Right forelimb (tissue), 1 donor: ENCODE measurements around the gene TRAPPC1.
A peak's percentile ranks its signal among the peaks of the same experiment; 100 is the strongest.

Experiments used
- DNase-seq: peaks from one replicate; pipeline ENCODE4 v3.0.0-alpha.2; 2018

The TRAPPC1 gene

DNA sequence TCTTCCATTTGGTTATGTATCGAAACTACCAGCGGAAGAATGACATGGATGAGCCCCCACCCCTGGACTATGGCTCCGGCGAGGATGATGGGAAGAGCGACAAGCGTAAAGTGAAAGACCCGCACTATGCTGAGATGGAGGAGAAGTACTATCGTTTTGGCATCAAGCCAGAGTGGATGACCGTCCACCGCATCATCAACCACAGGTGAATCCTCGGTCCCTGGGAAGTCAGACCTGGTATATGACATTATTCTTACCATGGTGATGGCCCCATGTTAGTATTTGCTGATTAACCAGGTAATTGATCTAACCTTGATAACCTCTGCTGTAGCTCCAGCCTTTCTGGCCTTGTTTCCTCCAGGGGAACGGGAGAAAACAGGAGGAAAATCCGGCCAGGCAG lies 34.7 kb downstream of the TRAPPC1 start:
- DNase-seq: peak; percentile 25

DNA sequence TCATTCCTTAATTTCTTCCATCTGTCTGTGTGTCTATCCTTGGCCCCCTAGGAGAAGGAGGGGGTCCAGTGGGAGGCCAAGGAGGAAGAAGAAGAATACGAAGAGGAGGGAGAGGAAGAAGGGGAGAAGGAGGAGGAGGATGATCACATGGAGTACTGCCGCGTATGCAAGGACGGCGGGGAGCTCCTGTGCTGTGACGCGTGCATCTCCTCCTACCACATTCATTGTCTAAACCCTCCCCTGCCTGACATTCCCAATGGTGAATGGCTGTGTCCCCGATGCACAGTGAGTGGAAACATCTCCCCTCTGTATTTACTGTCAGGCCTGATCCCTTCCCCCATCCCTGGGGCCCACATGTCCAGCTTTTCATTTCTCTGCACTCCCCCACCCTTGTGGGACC lies 36.9 kb downstream of the TRAPPC1 start:
- DNase-seq: no peak

DNA sequence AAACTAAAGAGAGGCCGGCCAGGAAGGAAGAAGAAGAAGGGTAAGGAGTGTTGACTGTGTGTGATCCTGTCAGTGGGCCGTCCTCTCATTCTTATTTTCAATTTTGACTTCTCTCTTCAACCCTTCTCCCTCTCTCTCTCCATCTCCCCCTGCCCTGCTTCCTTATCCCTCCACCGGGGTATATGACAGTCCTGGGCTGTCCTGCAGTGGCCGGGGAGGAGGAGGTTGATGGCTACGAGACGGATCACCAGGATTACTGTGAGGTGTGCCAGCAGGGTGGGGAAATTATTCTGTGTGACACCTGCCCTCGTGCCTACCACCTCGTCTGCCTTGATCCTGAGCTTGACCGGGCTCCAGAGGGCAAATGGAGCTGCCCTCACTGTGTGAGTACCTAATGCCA lies 37.5 kb downstream of the TRAPPC1 start:
- DNase-seq: no peak

- no peak for DNase-seq
Measured at GRCh38 chr17:7893187-7893880, 38.4 kb downstream of the TRAPPC1 start.

GRCh38 chr17:7889166-7889955 lies 42.4 kb downstream of the TRAPPC1 start:
- peak; percentile 94 for DNase-seq

- DNase-seq: peak; percentile 46
Measured at GRCh38 chr17:7888184-7888920, 43.4 kb downstream of the TRAPPC1 start, which contains the start of gene CHD3. Gene CHD3, plus strand, starts transcription at chr17:7888789. Its CDS starts 212 bp downstream, at chr17:7889001.

DNA sequence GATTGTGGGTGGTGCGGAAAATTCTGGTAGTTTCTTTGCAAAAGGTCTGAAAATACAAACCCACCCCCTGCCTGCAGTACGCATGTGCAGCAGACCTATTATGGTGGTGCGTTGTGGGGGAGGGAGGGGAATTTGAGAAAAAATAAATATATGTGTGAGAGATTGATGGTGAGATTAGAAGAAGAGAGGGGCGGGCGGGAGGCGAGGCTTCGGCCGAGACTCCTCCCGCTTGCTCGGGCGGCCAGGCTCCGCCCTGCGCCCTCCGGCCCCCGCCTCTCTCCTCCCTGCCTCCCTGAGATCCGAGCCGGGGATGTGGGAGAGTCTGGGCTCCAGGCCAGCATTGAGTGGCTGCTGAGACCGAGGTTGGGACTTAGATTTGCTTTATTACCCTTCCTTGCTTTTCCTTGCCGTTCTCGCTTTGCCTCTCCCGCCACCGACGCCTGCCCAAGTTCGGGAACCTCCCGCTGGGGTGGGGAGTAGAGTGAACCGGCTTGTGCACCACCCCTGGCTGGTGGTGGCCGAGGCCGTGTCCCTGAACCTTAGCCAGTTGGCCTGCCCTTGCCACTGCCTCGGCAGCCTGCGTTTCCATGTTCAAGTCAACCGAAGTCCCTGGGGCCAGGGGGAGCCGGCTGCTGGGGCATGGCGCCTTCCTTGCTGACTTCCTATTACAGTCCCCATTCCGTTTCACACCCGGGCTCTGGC lies 44.1 kb downstream of the TRAPPC1 start:
- peak; percentile 96 for DNase-seq

DNA sequence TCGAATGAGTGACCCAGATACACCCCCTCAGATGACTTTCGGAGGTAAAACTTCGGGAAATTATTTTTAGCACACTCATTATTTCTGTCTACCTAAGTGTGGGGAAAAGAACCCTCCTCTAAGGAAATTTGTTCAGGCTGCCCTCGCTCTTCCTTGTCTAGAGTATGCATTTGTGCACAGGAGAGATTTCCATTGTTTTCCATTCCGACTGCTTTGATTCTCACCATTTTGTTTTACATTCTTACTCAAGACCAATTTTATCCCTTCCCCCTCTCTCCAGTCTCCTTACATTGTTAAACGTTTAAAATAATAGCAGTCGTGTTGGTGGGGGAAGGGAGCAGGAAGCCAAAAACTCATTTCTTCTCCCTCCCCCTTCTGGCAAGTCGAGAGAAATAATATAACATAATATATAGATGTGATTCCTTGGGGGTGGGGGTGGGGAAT lies 44.7 kb downstream of the TRAPPC1 start:
- DNase-seq: no peak

- DNase-seq: peak; percentile 73
Measured at GRCh38 chr17:7886227-7887037, 45.3 kb downstream of the TRAPPC1 start.

GRCh38 chr17:7885367-7886226 lies 46.1 kb downstream of the TRAPPC1 start:
- DNase-seq: peak; percentile 77

DNA sequence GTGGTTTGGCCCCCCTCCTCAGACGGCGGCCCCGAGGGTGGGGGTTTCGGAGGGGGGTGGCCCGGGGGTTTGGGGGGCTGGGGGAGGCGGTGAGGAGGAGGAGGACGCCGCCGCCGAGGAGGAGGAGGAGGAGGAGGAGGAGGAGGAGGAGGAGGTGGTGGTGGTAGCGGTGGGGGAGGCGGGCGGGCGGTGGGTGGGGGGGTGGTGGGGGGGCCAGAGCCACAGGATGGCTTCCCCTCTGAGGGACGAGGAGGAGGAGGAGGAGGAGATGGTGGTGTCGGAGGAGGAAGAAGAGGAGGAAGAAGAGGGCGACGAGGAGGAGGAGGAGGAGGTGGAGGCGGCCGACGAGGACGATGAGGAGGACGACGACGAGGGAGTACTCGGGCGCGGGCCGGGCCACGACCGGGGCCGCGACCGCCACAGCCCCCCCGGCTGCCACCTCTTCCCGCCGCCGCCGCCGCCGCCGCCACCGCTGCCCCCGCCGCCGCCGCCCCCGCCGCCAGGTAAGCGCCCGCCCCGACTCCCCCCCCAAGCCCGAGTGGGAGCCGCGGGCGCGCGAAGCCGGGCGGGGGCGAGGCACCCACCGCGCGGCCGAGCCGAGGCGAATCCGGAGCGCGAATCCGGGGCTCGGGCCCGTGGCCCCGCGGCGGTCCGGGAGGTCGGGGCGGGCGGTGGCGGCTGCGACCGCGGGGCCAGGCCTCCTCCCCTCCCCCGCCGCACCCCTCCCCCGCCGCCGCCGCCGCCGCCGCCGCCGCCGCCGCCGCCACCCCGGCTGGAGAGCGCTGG lies 47.0 kb downstream of the TRAPPC1 start:
- peak; percentile 57 for DNase-seq

DNA sequence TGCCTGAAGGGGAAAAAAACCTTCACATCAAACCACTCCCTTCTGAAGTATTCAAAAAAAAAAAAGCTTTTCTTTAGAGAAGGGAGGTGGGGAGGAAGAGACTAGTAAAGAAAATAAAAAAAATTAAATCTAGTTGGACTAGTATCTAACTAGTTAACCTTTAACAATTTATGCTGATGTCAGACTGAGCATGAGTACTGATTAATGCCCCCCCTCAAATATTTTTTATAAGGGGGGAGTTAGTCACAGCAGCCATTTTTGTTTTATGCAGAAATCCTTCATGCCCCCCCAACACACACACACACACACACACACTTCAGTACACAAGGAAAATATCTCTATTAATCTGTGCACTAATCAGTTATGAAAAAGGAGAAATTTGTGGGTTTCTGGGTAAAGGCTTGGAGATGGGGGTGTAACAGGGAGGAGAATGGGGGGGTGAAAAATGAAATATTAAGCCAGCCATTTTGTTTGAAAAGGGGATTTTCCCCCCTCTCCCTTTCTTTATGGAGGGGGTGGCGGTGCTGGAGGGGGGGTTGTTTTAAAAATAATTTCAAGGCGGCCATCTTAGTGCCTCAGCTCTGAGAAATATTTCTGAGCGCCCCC lies 47.9 kb downstream of the TRAPPC1 start:
- DNase-seq: no peak

- no peak for DNase-seq
Measured at GRCh38 chr17:7882629-7883028, 49.1 kb downstream of the TRAPPC1 start.

DNA sequence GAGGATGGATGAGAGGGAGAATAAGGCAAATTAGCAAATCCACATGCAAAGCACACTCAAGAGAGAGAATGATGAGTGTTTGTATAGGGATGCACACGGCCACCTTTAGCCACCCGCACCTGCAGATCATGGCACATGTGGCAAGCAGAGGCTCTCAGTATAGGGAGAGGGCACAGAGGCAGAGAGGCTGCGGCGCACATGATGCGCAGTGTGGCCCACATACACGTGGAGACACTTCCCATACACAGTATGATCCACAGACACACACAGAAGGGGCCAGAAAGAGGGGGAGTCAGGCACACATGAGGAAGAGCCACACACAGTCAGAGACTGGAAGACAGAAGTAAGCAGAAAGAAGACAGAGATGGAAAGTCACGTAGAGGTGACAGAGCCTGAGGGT lies 49.7 kb downstream of the TRAPPC1 start:
- DNase-seq: no peak

DNA sequence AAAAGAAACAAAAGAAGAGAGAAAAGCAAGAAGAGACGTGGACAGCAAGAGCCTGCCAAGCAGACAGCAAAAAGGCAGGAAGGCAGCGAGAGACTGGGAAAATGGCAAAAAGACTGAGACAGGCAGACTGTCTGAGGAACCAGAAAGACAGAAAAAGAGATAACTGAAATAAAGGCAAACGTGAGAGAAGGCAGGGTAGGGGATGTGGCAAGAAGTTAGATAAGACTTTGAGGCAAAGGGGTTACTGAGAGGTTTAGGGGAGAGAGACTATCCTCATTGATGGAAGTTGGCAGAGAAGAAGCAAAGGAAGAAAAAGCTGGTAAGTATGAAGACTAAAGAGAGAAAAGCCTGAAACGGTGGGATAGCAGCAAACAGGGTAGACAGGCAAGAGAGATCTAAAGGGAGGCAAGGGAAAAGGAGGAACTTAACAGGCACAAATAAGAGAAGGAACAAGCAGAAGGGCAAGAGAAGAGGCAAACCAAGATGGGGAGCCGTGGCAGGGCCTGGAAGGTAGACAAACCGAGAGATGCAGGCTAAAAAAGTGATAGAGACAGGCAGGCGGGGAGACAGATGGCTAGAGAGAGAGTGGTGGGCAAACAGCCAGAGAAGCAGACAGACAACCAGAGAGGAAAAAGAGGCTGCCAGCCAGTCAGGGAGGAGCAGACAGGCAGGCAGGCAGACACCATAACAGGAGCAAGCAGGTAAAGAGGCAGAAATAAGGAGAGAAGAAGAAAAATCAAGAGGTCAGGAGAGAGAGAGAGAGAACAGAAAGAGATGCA lies 50.3 kb downstream of the TRAPPC1 start:
- DNase-seq: no peak
